SK-N-MC (cell line): Measurements from ENCODE around the gene EVI5L.

ENCODE experiments used
- DNase-seq: peaks from one replicate; pipeline ENCODE4 v3.0.0-alpha.2; 2011; ENCODE audit warnings: low read depth, low spot score
- H3K27ac ChIP-seq: fragments of 200-600 bp; sonication (generic); 2 replicates; pipeline ENCODE4 v1.5.1; 2016; ENCODE audit warnings: mixed run types
- H3K36me3 ChIP-seq: fragments of 200-600 bp; sonication (generic); 2 replicates; pipeline ENCODE4 v1.6.1; 2017; ENCODE audit warnings: antibody characterized with exemption, low read length, mixed read lengths; ENCODE audit not compliant: insufficient read depth
- H3K4me3 ChIP-seq: fragments of 200-600 bp; sonication (generic); 2 replicates; pipeline ENCODE4 v1.5.1; 2016
- H3K9ac ChIP-seq: fragments of 200-600 bp; sonication (generic); 2 replicates; pipeline ENCODE4 v1.8.0; 2017; ENCODE audit warnings: mixed run types, mixed read lengths; ENCODE audit not compliant: insufficient read length
- H3K9me3 ChIP-seq: fragments of 200-600 bp; sonication (generic); 2 replicates; pipeline ENCODE4 v1.6.1; 2017; ENCODE audit warnings: low read depth, mild to moderate bottlenecking, antibody characterized with exemption, low read length, moderate library complexity, mixed read lengths
- EZH2 ChIP-seq: fragments of 200-600 bp; sonication (generic); IDR thresholded peaks from one replicate; pipeline ENCODE4 v1.6.1; 2017; ENCODE audit warnings: antibody characterized with exemption
- FOXP2 ChIP-seq: optimal IDR thresholded peaks from 2 replicates; pipeline ENCODE3; 2011; ENCODE audit warnings: mild to moderate bottlenecking, moderate library complexity; ENCODE audit not compliant: insufficient read depth; ENCODE audit errors: extremely low read length, control extremely low read depth
- POLR2AphosphoS5 ChIP-seq: IDR thresholded peaks from 2 replicates; pipeline ENCODE4 v1.6.1; 2012; ENCODE audit warnings: mild to moderate bottlenecking, low read depth, low read length, borderline replicate concordance

Gene EVI5L

GRCh38 chr19:7845390-7846154 is 15.6 kb downstream of the EVI5L start:
- H3K27ac ChIP-seq: no peak overlapping the region
- H3K4me3 ChIP-seq: no peak overlapping the region
- H3K9ac ChIP-seq: no peak overlapping the region
- DNase-seq: no peak
- no peaks in the 10 kb centered on the region for H3K9me3 ChIP-seq
- no peaks in the 10 kb centered on the region for H3K36me3 ChIP-seq
- TF ChIP-seq FOXP2: no peak
- no peak for TF ChIP-seq POLR2AphosphoS5
- no peak for TF ChIP-seq EZH2

GRCh38 chr19:7846155-7846646 is 16.2 kb downstream of the EVI5L start:
- H3K9ac ChIP-seq: no peak overlapping the region
- H3K36me3 ChIP-seq: no peaks in the 10 kb centered on the region
- no peak for TF ChIP-seq EZH2
- TF ChIP-seq FOXP2: no peak
- no peak for TF ChIP-seq POLR2AphosphoS5
- H3K27ac ChIP-seq: no peak overlapping the region
- H3K9me3 ChIP-seq: no peaks in the 10 kb centered on the region
- no peak overlapping the region for H3K4me3 ChIP-seq
- DNase-seq: no peak

GRCh38 chr19:7847664-7848063 is 17.6 kb downstream of the EVI5L start:
- no peak overlapping the region for H3K4me3 ChIP-seq
- TF ChIP-seq EZH2: no peak
- no peak for TF ChIP-seq FOXP2
- TF ChIP-seq POLR2AphosphoS5: no peak

GRCh38 chr19:7848779-7849457 is 18.9 kb downstream of the EVI5L start:
- no peak for TF ChIP-seq EZH2
- TF ChIP-seq POLR2AphosphoS5: no peak
- no peak for TF ChIP-seq FOXP2

More at GRCh38 chr19:7847664-7848063, 17.6 kb downstream of the EVI5L start:
- no peaks in the 10 kb centered on the region for H3K9me3 ChIP-seq
- H3K36me3 ChIP-seq: no peaks in the 10 kb centered on the region
- DNase-seq: no peak
- no peak overlapping the region for H3K27ac ChIP-seq
- no peak overlapping the region for H3K9ac ChIP-seq

GRCh38 chr19:7849631-7849999 is 19.6 kb downstream of the EVI5L start:
- H3K36me3 ChIP-seq: no peaks in the 10 kb centered on the region
- no peak overlapping the region for H3K4me3 ChIP-seq
- no peaks in the 10 kb centered on the region for H3K9me3 ChIP-seq
- DNase-seq: no peak
- no peak overlapping the region for H3K9ac ChIP-seq
- no peak overlapping the region for H3K27ac ChIP-seq
- TF ChIP-seq EZH2 (no peak), POLR2AphosphoS5 (no peak), FOXP2 (no peak)

More at GRCh38 chr19:7848779-7849457, 18.9 kb downstream of the EVI5L start:
- no peak for DNase-seq
- H3K4me3 ChIP-seq: no peak overlapping the region
- H3K27ac ChIP-seq: no peak overlapping the region
- no peaks in the 10 kb centered on the region for H3K36me3 ChIP-seq
- H3K9ac ChIP-seq: no peak overlapping the region
- H3K9me3 ChIP-seq: no peaks in the 10 kb centered on the region

- Histone ChIP-seq H3K4me3 (no peak overlapping the region), H3K36me3 (no peaks in the 10 kb centered on the region), H3K9ac (no peak overlapping the region), H3K27ac (no peak overlapping the region), H3K9me3 (no peaks in the 10 kb centered on the region)
- no peak for DNase-seq
- TF ChIP-seq EZH2 (no peak), POLR2AphosphoS5 (no peak), FOXP2 (no peak)
Measured at GRCh38 chr19:7850000-7850813, 20.2 kb downstream of the EVI5L start.

GRCh38 chr19:7850945-7851622 is 21.1 kb downstream of the EVI5L start:
- Histone ChIP-seq H3K4me3 (no peak overlapping the region), H3K27ac (no peak overlapping the region), H3K36me3 (no peaks in the 10 kb centered on the region), H3K9ac (no peak overlapping the region), H3K9me3 (no peaks in the 10 kb centered on the region)
- no peak for TF ChIP-seq POLR2AphosphoS5
- TF ChIP-seq EZH2: no peak
- TF ChIP-seq FOXP2: no peak
- no peak for DNase-seq
